Smooth muscle cell (in vitro differentiated cells): Measurements from ENCODE around the gene ARHGEF10L. TPM values are rescaled to one million over a fixed set of nuclear protein-coding genes. Genes with fewer than 3 reads are reported as not detected.

Experiments
- DNase-seq: peaks from one replicate; lab custom pipeline; 2025; ENCODE audit not compliant: unreplicated experiment; lab: John Stamatoyannopoulos, UW
- H2AFZ ChIP-seq: fragments of 200-600 bp; sonication (generic); 2 replicates; pipeline ENCODE4 v1.6.0; 2016; ENCODE audit warnings: antibody characterized with exemption, low read depth, mild to moderate bottlenecking
- H3F3A ChIP-seq: fragments of 200-600 bp; sonication (generic); 2 replicates; pipeline ENCODE4 v1.6.0; 2017; ENCODE audit warnings: antibody characterized with exemption, low read depth
- H3K27ac ChIP-seq: fragments of 200-600 bp; sonication (generic); 2 replicates; pipeline ENCODE4 v1.5.1; 2016; ENCODE audit warnings: low read depth, mild to moderate bottlenecking
- H3K27me3 ChIP-seq: fragments of 200-600 bp; sonication (generic); 2 replicates; pipeline ENCODE4 v1.6.1; 2016; ENCODE audit warnings: low read depth, mild to moderate bottlenecking
- H3K36me3 ChIP-seq: fragments of 200-600 bp; sonication (generic); 2 replicates; pipeline ENCODE4 v1.5.1; 2016; ENCODE audit warnings: low read depth
- H3K4me1 ChIP-seq: fragments of 200-600 bp; sonication (generic); 2 replicates; pipeline ENCODE4 v1.5.1; 2016; ENCODE audit warnings: low read depth
- H3K4me2 ChIP-seq: fragments of 200-600 bp; sonication (generic); 2 replicates; pipeline ENCODE4 v1.6.0; 2016; ENCODE audit warnings: mild to moderate bottlenecking
- H3K4me3 ChIP-seq: fragments of 200-600 bp; sonication (generic); 2 replicates; pipeline ENCODE4 v1.5.1; 2016; ENCODE audit warnings: mild to moderate bottlenecking
- H3K79me2 ChIP-seq: fragments of 200-600 bp; sonication (generic); 2 replicates; pipeline ENCODE4 v1.6.0; 2016; ENCODE audit warnings: low read depth, mild to moderate bottlenecking
- H3K9ac ChIP-seq: fragments of 200-600 bp; sonication (generic); 2 replicates; pipeline ENCODE4 v1.6.0; 2016; ENCODE audit warnings: low read depth
- H3K9me3 ChIP-seq: fragments of 200-600 bp; sonication (generic); replicated peaks from 2 replicates; pipeline ENCODE4 v1.5.1; 2016; ENCODE audit warnings: low read depth
- H4K20me1 ChIP-seq: fragments of 200-600 bp; sonication (generic); 2 replicates; pipeline ENCODE4 v1.6.0; 2016; ENCODE audit warnings: low read depth
- CTCF ChIP-seq: fragments of 200-600 bp; sonication (generic); IDR thresholded peaks from 2 replicates; pipeline ENCODE4 v1.5.1; 2017; ENCODE audit warnings: borderline replicate concordance, mild to moderate bottlenecking, antibody characterized with exemption; ENCODE audit not compliant: insufficient read depth, poor library complexity, severe bottlenecking
- WGBS: methylation state at CpG from one replicate; pipeline ENCODE4 v1.1.7; 2016; ENCODE audit warnings: low lambda C conversion rate; 5-methylcytosine and 5-hydroxymethylcytosine counted together
- polyA plus RNA-seq: library from polyadenylated mRNA; unstranded; fragments of >200 nt; fragmentation: Nextera tagmentation; extraction: Ambion mirVana; gene quantifications from 2 replicates; pipeline ENCODE4 v1.2.1, GENCODE V29; 2016
- total RNA-seq: library from RNA; depleted of rRNA; stranded (reverse); fragments of >200 nt; gene quantifications from 2 replicates; pipeline ENCODE4 v1.2.3, GENCODE V29; 2014

Gene ARHGEF10L
- total and polyA plus RNA-seq, 2 experiments from 2014 or later, result 6.6 to 13.7 TPM

- Histone ChIP-seq H3K27ac (no peak overlapping the region), H3K27me3 (peaks cover 13% of the 10 kb centered on the region), H3K9ac (no peak overlapping the region), H3K4me2 (no peak overlapping the region), H3K79me2 (no peaks in the 10 kb centered on the region), H3K36me3 (no peaks in the 10 kb centered on the region), H3K4me3 (no peak overlapping the region), H3K4me1 (no peaks in the 10 kb centered on the region), H2AFZ (no peak overlapping the region), H4K20me1 (no peaks in the 10 kb centered on the region), H3K9me3 (no peaks in the 10 kb centered on the region), H3F3A (no peaks in the 10 kb centered on the region)
- TF ChIP-seq CTCF, result no peak
- WGBS, result 84% methylated on average over 6 of the region's 6 CpGs
- DNase-seq, result no peak
Measured at GRCh38 chr1:17724150-17724549, 184.7 kb downstream of the ARHGEF10L start.

GRCh38 chr1:17725084-17725719 is 185.7 kb downstream of the ARHGEF10L start:
- H3K9ac ChIP-seq, result no peak overlapping the region
- no peak for DNase-seq
- no peak overlapping the region for H3K4me3 ChIP-seq
- no peaks in the 10 kb centered on the region for H3K9me3 ChIP-seq
- no peak overlapping the region for H3K27ac ChIP-seq
- peaks cover 13% of the 10 kb centered on the region for H3K27me3 ChIP-seq
- H2AFZ ChIP-seq, result no peak overlapping the region
- no peak overlapping the region for H3K4me2 ChIP-seq
- WGBS, result 86% methylated on average over 9 of the region's 9 CpGs
- TF ChIP-seq CTCF, result no peak
- no peaks in the 10 kb centered on the region for H3K4me1 ChIP-seq
- H4K20me1 ChIP-seq, result no peaks in the 10 kb centered on the region
- no peaks in the 10 kb centered on the region for H3K36me3 ChIP-seq
- no peaks in the 10 kb centered on the region for H3F3A ChIP-seq
- H3K79me2 ChIP-seq, result no peaks in the 10 kb centered on the region

DNA sequence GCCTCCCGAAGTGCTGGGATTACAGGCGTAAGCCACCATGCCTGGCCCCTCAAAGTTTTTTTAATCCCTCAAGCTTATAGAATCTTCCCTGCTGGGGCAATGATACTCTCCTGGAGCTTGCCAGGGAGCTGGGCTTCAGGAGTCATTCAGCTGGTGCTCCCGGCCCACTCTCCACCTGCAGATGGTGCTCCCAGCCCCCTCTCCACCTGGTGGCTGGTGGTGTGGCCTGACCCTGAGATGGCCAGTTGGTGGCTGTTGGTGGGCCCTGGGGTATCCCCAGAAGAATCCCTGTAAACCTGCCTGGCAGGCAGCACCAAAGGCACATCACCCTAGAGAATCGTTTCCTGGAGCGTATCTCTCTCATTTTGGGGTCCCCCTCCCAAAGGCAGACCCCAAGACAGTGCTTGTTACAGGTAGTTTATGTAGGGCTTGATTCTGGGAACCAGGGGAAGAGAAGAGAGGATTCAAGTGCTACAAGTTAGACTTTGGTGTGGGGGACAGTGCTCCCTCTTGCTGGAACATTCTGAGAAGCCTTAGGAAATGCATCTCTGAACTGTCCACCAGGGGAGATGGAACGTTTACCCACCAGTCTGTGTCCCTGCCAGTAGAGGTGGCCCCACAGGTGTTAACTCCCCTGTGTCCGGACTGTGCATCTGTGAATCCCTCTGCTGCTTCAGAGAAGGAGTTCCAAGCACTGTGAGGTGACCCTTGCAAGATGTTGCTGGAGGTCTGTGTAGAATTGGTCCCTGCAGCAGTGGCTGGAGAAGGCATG is 186.5 kb downstream of the ARHGEF10L start:
- TF ChIP-seq CTCF, result no peak
- Histone ChIP-seq H3K4me3 (no peak overlapping the region), H3K9me3 (no peaks in the 10 kb centered on the region), H3K36me3 (no peaks in the 10 kb centered on the region), H3K4me1 (no peaks in the 10 kb centered on the region), H3K27me3 (peaks cover 13% of the 10 kb centered on the region), H3K4me2 (no peak overlapping the region), H4K20me1 (no peaks in the 10 kb centered on the region), H3K9ac (no peak overlapping the region), H3F3A (no peaks in the 10 kb centered on the region), H3K79me2 (no peaks in the 10 kb centered on the region), H2AFZ (no peak overlapping the region), H3K27ac (no peak overlapping the region)
- WGBS, result 82% methylated on average over 7 of the region's 7 CpGs
- no peak for DNase-seq
